ENCODE measurements around the gene VAMP2.

The VAMP2 gene

DNA sequence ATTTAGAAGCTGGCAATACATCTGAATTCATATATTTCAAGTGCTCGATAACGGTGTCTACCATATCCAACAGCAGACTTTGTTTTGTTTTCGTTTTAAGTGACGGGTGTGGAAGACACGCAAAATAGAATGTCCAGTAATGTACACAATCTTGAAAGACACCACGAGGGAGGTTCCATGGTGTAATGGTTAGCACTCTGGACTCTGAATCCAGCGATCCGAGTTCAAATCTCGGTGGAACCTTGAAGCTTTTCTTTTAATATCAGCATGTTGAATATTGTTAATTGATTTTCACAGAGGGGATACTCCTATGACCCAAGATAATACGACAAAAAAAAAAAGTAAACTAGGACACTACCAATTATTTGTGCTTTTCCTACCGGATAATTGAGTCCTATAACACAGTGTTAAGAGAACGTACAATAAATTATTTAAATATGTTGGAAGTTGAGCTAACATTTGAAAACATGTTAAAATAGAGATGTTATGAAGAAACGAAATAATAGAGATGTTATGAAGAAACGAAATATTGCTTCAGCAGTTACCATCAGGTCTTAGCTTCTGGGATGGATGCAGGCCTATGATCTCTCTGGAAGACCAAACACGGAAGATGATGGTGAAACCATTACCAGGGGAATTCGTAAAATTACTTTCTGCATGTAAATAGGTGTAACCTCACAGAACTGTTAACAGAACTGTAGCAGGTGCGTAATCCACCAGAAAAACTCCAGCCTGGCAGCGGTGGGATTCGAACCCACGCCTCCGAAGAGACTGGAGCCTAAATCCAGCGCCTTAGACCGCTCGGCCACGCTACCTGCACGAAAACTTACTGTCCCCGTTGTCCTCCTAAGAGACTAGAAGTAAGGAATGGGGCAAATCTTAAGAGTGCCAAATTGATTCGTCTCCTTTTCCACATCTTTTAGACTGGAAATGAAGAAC is 42.9 kb downstream of the VAMP2 start:
- Histone ChIP-seq H3K9ac (ENCODE audit: low read length) (peak overlapping the region; percentile 29), H3K27ac (ENCODE audit: low read depth, low read length, poor library complexity, severe bottlenecking) (peak overlapping the region; percentile 35), H3K9me3 (ENCODE audit: low read length) (no peaks in the 10 kb centered on the region), H3K4me3 (ENCODE audit: low read depth, low read length, poor library complexity, severe bottlenecking) (peak overlapping the region; percentile 98), H3K36me3 (ENCODE audit: insufficient read depth, low read length) (no peaks in the 10 kb centered on the region), H3K4me2 (ENCODE audit: low read length) (peak overlapping the region; percentile 88), H4K20me1 (ENCODE audit: insufficient read depth, low read length) (no peaks in the 10 kb centered on the region), H3K27me3 (ENCODE audit: insufficient read depth, low read length) (peaks cover 13% of the 10 kb centered on the region), H3K79me2 (ENCODE audit: insufficient read depth, low read length) (no peaks in the 10 kb centered on the region), H3K9me2 (ENCODE audit: low read depth, low read length) (no peaks in the 10 kb centered on the region), H2AFZ (ENCODE audit: low read length) (no peak overlapping the region), H3K4me1 (ENCODE audit: insufficient read depth, low read length, severe bottlenecking) (peaks cover 57% of the 10 kb centered on the region), H3F3A (ENCODE audit: insufficient read depth, low read length) (peaks cover 6% of the 10 kb centered on the region; the same call in 1 of the 2 replicates)
- TF ChIP-seq, protein P1, sequence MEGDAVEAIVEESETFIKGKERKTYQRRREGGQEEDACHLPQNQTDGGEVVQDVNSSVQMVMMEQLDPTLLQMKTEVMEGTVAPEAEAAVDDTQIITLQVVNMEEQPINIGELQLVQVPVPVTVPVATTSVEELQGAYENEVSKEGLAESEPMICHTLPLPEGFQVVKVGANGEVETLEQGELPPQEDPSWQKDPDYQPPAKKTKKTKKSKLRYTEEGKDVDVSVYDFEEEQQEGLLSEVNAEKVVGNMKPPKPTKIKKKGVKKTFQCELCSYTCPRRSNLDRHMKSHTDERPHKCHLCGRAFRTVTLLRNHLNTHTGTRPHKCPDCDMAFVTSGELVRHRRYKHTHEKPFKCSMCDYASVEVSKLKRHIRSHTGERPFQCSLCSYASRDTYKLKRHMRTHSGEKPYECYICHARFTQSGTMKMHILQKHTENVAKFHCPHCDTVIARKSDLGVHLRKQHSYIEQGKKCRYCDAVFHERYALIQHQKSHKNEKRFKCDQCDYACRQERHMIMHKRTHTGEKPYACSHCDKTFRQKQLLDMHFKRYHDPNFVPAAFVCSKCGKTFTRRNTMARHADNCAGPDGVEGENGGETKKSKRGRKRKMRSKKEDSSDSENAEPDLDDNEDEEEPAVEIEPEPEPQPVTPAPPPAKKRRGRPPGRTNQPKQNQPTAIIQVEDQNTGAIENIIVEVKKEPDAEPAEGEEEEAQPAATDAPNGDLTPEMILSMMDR (IDR thresholded peaks at IDR 0.05; ENCODE audit: low read length), result no peak
- TF ChIP-seq EZH2 (IDR thresholded peaks at IDR 0.05; ENCODE audit: borderline replicate concordance, low read length), result no peak

DNA sequence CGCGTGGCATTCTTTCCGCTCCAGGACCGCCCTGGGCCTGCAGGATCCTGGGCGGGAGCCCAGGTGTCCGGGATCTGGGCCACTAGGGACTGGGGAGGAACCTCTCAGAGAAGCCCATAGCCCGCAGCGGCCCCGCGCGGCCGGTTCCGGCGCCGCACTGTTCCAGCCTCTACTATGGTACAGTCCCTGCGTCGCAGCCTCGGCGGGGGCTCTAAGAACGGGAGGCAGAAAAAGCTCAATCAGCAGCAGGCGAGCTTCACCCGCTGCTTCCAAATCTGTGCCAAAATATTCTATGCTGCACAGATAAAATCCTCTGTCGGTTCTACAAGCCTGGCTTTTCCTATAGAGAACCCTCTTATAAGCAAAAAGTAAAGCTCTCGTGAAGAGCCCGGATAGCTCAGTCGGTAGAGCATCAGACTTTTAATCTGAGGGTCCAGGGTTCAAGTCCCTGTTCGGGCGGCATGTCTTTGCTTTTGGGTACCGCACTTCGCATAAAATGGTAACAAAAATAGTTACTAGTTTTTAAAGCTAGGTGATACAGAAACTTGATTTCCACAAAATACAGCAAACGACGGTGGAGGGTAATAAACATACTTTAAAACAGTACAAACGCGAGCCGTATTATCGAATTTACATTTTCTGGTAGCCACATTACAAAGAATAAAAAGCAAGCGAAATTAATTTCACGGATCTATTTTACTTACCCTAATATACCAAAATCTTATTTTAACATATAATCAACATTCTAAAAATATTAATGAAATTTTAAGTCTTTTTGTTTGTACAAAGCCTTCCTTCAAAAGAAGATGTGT is 43.8 kb downstream of the VAMP2 start:
- H3K9ac ChIP-seq (ENCODE audit: low read length), result peak overlapping the region; percentile 64
- H2AFZ ChIP-seq (ENCODE audit: low read length), result no peak overlapping the region
- H3K9me2 ChIP-seq (ENCODE audit: low read depth, low read length), result no peaks in the 10 kb centered on the region
- H3K79me2 ChIP-seq (ENCODE audit: insufficient read depth, low read length), result no peaks in the 10 kb centered on the region
- H3K27me3 ChIP-seq (ENCODE audit: insufficient read depth, low read length), result peaks cover 12% of the 10 kb centered on the region
- peaks cover 48% of the 10 kb centered on the region for H3K4me1 ChIP-seq (ENCODE audit: insufficient read depth, low read length, severe bottlenecking)
- H3K27ac ChIP-seq (ENCODE audit: low read depth, low read length, poor library complexity, severe bottlenecking), result peak overlapping the region; percentile 26
- H4K20me1 ChIP-seq (ENCODE audit: insufficient read depth, low read length), result no peaks in the 10 kb centered on the region
- peak overlapping the region; percentile 98 for H3K4me3 ChIP-seq (ENCODE audit: low read depth, low read length, poor library complexity, severe bottlenecking)
- H3F3A ChIP-seq (ENCODE audit: insufficient read depth, low read length), result peaks cover 6% of the 10 kb centered on the region; the same call in 1 of the 2 replicates
- TF ChIP-seq EZH2 (IDR thresholded peaks at IDR 0.05; ENCODE audit: borderline replicate concordance, low read length), result no peak
- TF ChIP-seq, protein P1 (IDR thresholded peaks at IDR 0.05; ENCODE audit: low read length), result peak; percentile 93
- no peaks in the 10 kb centered on the region for H3K36me3 ChIP-seq (ENCODE audit: insufficient read depth, low read length)
- no peaks in the 10 kb centered on the region for H3K9me3 ChIP-seq (ENCODE audit: low read length)
- H3K4me2 ChIP-seq (ENCODE audit: low read length), result peak overlapping the region; percentile 88

DNA sequence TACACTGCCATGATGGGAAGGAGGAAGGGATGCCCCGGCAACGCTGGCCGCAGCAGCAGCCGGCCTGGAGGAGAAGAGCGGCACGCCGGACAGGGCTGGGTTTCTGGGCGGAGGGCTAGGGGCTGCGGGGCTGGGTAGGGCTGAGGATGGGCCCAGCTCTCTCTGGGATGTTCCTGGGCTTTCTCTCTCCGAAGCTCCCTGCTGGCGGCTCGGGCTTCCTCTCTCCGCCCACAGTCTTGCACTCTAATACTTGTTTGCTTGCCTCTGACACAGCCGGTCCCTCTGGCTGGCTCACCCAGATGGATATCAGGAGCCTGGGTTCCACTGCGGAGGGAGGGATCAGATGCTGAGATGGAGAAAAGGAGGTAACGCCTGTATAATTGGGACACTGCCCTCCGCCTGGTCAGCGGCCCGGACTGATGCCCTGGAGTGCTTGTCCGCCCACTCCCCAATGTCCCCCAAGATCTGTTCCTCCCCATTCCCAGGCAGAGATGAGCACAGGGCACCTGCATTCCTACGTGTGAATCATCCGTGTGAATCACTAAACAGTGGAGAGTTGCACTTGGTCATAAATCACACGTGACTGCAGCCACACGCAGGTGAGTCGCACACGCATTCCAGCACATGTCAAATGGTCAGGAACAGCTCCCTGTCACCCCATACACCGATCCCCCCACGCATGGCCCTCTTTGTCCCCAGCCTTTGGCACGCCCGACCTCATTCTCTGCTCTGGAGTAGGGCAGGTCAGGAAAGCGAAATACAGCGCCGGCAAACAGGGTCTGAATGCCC is 44.6 kb downstream of the VAMP2 start, which contains the start of gene ALOXE3:
TSS of gene ALOXE3 (minus strand) at position 535 of the 789 bp plus-strand sequence. CDS start at position 11, 524 bp downstream.
- Histone ChIP-seq H3K9me2 (ENCODE audit: low read depth, low read length) (no peaks in the 10 kb centered on the region), H3K9me3 (ENCODE audit: low read length) (no peaks in the 10 kb centered on the region), H3K27me3 (ENCODE audit: insufficient read depth, low read length) (peaks cover 7% of the 10 kb centered on the region; the same call in 1 of the 2 replicates), H3K4me1 (ENCODE audit: insufficient read depth, low read length, severe bottlenecking) (peaks cover 40% of the 10 kb centered on the region), H3K9ac (ENCODE audit: low read length) (peak within 1 kb of the TSS; percentile 64), H3K79me2 (ENCODE audit: insufficient read depth, low read length) (no peaks in the 10 kb centered on the region), H2AFZ (ENCODE audit: low read length) (no peak within 1 kb of the TSS), H3K4me3 (ENCODE audit: low read depth, low read length, poor library complexity, severe bottlenecking) (peak within 1 kb of the TSS; percentile 98), H4K20me1 (ENCODE audit: insufficient read depth, low read length) (no peaks in the 10 kb centered on the region), H3F3A (ENCODE audit: insufficient read depth, low read length) (peaks cover 6% of the 10 kb centered on the region; the same call in 1 of the 2 replicates), H3K27ac (ENCODE audit: low read depth, low read length, poor library complexity, severe bottlenecking) (peak within 1 kb of the TSS; percentile 26), H3K4me2 (ENCODE audit: low read length) (peak within 1 kb of the TSS; percentile 88), H3K36me3 (ENCODE audit: insufficient read depth, low read length) (no peaks in the 10 kb centered on the region)
- TF ChIP-seq, protein P1 (IDR thresholded peaks at IDR 0.05; ENCODE audit: low read length), result no peak
- no peak for TF ChIP-seq EZH2 (IDR thresholded peaks at IDR 0.05; ENCODE audit: borderline replicate concordance, low read length)
